Left forelimb (tissue), 1 donor: ENCODE data around the gene EPN3.

Source experiments
- DNase-seq: peaks from one replicate; pipeline ENCODE4 v3.0.0-alpha.2; 2018; ENCODE audit warnings: low spot score

The EPN3 gene

GRCh38 chr17:50511058-50511457 lies 21.5 kb upstream of the EPN3 start:
- no peak for DNase-seq

DNA sequence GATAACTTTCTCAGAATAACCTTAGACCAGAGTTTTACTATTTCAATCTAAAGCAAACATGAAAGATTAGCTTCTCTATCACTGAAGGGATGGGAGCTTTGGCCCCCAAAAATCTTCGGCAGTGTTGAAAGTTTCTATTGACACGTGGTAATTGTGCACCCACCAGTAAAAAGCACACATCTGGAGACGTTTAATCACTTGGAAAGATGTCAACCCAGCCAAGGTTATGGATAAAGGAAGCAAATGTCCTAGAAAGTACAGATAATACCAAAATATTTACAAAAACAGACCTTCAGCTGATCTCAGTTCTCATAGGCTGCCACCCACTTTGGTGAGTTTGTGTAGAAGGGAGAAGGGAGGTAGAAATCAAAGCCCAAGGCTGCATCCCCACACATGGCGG lies 19.0 kb upstream of the EPN3 start:
- DNase-seq = no peak

DNA sequence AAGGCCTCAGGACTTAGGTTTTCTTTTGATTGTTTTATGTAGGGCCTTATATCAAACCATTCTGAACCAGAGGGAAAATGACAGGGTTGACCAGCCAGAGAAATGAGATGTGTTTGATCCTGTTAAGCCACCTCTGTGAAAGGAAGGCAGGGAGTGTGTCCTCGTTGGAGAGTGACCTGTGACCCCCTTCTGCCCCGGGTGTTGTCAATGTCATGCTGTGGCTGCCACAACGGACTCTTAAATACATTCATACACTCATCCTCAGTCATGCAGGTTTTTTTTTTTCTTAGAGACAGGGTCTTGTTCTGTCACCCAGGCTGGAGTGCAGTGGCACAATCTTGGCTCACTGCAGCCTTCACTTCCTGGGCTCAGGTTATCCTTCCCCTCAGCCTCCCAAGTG lies 18.1 kb upstream of the EPN3 start:
- no peak for DNase-seq

GRCh38 chr17:50514936-50515702 lies 17.4 kb upstream of the EPN3 start:
- DNase-seq = no peak

DNA sequence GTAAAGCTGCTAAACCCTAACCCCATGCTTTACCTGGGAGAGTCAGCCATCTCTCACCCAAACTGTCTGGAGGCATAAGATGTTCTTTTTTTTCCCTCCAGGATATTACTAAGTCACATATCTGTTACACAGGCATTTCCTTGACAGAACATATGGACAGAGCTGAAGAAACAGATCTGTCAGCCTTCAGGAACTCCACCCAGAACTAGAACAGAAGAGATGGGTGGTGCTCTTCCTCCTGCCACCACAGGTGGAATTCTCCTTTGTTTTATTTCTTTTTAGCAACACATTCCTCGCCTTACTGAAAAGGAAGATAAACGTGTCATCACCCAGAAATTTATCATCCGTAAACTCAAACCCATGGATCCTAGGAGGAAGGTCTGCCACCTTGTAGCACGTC lies 15.5 kb upstream of the EPN3 start:
- DNase-seq = no peak

DNA sequence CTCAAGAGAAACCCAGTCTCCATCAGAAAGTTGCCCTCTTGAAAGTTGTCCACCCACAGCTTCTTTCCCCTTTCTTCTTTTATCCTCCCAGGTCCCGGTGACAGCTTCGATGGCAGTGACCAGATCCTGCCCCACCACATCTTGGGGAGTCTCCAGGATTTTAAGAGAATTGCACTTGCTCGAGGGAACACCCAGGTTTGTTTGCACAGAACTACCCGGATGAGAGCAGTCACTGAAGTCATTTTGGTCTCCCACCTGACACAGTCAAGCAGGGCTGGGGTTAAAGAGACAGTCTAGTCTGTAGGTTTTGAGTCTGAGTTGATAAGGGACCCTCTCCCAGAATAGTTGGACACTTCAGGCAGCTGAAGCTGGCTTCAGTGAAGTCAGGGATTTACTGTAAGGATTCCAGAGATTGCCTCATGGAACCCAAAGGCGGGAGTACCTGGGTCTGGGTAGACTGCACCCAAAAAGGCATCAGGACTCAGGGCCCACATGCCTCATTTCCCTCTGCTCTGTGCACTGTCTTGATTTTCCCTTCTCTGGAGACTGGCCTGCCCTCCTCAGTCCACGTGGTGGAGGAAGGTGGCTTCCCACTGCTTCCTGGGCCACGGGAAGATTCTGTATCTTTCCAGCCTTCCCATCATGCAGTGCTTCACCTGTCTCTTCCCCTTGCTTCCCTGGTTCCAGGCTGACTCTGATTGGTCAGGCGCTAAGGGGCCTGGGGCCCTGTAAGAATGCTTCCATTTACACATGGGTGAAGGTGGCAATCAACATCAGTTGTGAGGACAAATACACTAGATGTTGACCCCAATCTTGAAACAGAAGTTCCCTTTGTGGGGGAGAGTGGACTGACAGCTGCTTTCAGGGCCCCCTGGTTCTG lies 14.8 kb upstream of the EPN3 start:
- no peak for DNase-seq

DNA sequence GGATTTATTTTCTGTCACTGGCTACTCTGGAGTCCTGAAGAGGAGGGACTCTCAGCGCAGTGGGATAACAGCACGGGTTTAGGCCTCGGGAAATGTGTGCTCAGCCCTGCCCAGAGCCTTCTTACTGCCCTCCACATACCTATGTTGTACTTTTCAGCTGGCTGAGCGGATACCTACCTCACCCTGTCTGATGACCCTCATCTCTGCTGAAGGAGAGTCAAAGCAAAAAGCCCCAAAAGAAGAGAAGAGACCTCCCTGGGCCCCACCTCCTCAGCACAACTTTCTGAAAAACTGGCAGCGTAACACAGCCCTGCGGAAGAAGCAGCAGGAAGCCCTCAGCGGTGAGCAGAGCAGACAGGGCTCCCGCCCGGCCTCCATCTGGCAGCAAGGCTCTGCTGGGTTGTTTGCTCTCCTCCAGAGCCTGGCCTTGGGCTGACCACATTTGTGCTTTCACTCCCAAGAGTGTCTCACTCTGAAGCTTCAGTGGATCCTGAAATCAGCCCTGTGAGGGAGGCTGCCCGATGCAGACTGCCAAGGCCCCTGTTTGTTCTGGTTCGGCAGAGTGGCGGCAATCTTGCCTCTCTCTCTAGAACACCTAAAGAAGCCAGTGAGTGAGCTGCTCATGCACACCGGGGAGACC lies 14.0 kb upstream of the EPN3 start:
- DNase-seq = no peak

GRCh38 chr17:50519141-50519834 lies 13.2 kb upstream of the EPN3 start:
- DNase-seq = no peak

DNA sequence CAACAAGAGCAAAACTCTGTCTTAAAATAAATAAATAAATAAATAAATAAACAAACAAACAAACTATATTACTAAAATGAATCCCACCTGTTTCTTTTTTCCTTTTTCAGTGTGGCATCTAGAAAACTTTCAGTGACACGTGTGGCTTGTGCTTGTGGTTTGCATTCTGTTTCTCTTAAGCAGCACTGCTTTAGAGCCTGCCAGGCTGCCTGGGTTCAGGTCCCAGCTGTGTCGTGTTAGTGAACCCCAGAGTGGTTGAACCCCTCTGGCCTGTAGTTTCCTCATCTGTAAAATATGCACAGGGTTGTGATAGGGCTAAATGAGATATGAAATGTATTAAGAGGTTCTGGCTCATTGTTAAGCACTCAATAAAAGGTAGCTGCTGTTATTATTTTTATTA lies 12.1 kb upstream of the EPN3 start:
- no peak for DNase-seq

DNA sequence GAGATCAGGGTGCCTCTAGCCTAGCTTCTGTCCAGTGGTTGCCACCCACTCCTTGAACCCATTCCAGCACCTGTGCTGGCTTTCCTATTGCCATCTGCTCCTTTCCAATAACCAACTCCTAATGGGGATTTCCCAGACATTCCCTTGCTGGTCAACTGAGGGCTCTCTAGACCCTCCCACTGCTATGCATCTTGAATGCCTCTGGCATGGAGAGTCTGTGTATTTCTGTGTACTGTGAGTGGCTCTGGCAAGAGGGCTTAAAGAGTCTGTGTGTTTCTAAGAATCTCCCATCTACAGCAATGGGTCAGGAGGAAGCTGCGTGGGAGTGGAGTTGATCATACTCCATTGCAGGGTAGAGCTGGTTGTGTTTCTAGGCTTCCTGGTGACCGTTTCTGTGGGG lies 11.0 kb upstream of the EPN3 start:
- no peak for DNase-seq

- DNase-seq = no peak
Observed at GRCh38 chr17:50522766-50523165, 9.8 kb upstream of the EPN3 start.

DNA sequence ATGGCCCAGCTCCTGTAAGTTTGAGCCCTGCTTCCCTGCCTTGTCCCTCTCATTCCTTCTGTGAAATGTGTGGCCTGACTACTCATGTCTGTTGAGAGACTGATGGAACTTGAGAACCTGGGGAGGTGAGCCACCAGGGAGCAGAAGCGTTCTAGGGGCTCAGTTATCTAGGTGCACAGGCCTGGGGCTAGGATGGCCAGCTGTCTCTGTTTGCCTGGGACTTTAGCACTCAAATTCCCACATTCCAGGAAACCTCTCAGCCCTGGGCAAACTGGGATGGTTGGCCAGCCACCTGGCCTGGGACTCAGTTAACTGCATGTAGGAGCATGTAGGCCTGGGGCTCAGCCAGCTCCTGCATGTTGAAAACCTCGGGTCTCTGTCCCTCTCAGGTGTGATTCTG lies 9.3 kb upstream of the EPN3 start:
- DNase-seq = no peak

- no peak for DNase-seq
Observed at GRCh38 chr17:50524838-50525237, 7.7 kb upstream of the EPN3 start.

- no peak for DNase-seq
Observed at GRCh38 chr17:50527155-50527762, 5.3 kb upstream of the EPN3 start.

DNA sequence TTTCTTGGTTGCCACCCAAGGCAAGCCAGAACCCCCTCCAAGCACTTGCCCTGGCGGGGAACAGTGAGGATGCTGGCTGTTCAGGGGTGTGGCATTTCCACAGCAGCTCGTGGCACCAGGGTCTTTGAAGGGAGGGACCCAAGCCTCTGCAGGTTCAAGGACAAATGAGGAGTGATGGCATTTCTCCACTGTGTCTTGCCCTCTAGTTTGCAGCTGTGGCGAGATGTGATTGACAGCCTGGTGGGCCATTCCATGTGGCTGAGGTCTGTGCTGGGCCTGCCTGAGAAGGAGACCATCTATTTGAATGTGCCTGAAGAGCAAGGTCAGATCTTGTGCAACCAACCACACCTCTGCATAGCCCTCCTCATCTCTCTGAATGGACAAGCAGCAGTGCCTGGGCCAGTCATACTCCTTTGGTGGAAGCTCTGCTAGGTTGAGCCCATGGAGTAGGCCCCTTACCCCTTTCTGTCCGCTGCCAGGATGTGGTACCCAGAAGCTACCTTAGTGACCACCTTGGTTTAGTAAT lies 4.5 kb upstream of the EPN3 start:
- no peak for DNase-seq

DNA sequence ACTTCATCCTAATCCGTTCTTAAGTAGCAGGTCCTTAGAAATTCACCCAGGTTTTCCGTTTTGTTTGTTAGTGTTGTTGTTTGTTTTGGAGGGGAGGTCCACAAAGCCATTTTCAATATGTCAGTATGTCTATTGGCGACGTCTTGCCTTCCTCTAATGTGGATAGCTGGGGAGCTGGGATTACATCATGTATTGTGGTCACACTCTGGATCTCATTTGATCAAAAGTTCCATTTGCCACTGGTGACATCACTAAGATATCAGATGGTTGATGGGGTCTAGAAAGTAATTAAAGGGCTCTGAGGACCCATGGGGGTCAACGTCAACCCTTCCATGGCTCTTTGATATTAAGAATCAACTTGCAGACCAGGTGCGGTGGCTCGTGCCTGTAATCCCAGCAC lies 2.7 kb upstream of the EPN3 start:
- no peak for DNase-seq

DNA sequence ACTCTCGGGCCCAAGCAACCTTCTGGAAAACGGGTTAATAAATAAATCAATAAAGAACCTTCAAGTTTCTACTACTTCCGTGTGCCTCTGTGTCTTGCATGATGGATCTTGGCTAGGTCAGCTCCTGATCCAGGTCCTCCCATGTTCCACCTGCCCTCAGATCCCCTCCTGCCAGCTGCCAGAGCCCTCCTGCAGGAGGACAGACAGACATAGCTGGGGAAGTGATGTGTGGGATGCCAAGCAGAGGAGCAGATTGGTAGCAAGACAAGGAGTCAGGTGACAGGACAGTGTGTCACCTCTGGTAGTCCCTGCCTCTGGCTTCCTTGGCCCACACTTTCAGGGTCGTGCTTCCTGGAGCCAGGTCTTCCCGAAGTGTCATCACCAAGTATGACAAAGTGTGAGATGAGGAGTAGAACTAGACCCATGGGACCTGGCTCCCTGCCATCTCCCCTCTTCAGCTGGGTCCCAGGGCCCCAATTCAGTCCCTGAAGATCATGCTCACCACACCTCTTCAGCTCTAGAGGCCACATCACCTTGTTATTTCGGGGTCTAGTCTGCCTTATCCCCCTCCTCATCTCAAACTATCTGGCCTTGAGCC lies 1.0 kb upstream of the EPN3 start:
- no peak for DNase-seq

DNA sequence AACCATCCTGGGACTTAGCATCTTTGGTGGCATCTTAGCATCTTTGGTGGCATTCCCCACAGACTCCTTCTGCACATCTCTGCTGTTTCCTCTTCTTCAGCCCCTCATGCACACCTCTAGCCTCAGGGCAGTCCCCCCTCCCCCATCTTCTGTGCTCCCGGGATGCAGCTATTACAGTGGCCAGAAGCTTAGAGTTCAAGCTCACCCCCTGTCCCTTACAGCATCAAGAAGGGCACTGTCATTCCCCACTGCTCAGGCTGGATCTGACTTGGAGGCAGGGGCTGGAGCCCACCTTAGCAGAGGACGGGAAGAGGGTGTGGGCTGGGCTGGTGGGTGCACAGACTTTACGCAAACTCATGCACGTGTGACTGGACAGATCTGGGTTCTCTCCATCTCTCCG lies 650 bp downstream of the EPN3 start:
- no peak for DNase-seq

- DNase-seq = no peak
Observed at GRCh38 chr17:50533720-50534148, 1.2 kb downstream of the EPN3 start.

DNA sequence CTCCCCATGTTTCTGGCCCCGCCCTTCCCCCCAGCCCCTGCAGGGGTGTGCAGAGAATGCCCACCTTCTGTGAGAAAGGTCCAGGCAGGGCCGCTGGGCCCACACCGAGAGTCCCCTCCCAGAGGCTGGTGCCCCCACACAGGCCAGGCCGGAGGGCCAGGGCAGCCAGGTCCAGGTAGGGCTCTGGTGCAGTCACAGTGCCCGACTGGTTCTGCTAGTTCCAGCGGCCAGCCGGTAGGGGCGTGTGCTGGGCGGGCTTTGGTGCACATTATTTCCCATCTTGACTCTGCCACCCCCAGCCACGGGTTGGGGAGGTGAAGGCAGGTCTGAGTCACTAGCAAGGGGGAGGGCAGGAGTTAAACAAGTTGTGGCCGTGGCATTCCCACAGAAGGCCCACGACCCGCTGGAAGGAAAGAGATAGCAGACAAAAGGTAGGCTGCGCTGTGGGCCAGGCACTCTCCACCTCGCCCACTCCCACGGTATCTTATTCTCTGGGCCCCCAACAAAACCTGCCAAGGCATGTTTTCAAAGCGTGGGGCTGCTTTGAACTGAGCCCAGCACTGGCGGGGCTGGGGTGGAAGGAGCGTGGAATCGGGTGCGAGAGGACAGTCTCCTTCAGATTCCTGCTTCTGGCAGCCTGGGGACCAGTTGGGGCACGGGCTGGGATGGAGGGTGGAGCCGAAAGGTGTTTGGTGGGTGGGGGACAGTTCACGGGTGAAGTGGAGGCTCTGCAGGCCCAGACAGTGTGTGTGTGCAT lies 1.9 kb downstream of the EPN3 start:
- no peak for DNase-seq

GRCh38 chr17:50534979-50535326 lies 2.4 kb downstream of the EPN3 start:
- no peak for DNase-seq
